Liver (tissue), 3 donors: ENCODE results near the gene GJB1.

Experiments
- ATF3 ChIP-seq: IDR thresholded peaks from 2 replicates; pipeline ENCODE4 v1.6.1; 2016; ENCODE audit warnings: antibody characterized with exemption
- CTCF ChIP-seq: fragments of 150-350 bp; IDR thresholded peaks from 2 replicates; pipeline ENCODE4 v1.5.1; 2017; ENCODE audit warnings: improper control_type of control experiment, low read depth, low read length; ENCODE audit not compliant: missing input control
- EGR1 ChIP-seq, 2 donors: IDR thresholded peaks; 2 replicates each; pipeline ENCODE4 v1.6.1; 2016 to 2018; ENCODE audit warnings: antibody characterized with exemption in 2 of 2, low read depth in 2 of 2
- FOXA1 ChIP-seq: IDR thresholded peaks from 2 replicates; pipeline ENCODE4 v1.6.1; 2016; ENCODE audit warnings: antibody characterized with exemption
- HNF4G ChIP-seq: IDR thresholded peaks from 2 replicates; pipeline ENCODE4 v1.6.1; 2016; ENCODE audit warnings: antibody characterized with exemption
- JUND ChIP-seq, 2 donors: IDR thresholded peaks; 2 replicates each; pipeline ENCODE4 v1.6.1; 2016; ENCODE audit warnings: antibody characterized with exemption in 2 of 2
- NR2F2 ChIP-seq: IDR thresholded peaks from 2 replicates; pipeline ENCODE4 v1.6.1; 2016; ENCODE audit warnings: antibody characterized with exemption
- RAD21 ChIP-seq, 2 donors: IDR thresholded peaks; 2 replicates each; pipeline ENCODE4 v1.6.1; 2016; ENCODE audit warnings: antibody characterized with exemption in 2 of 2, mild to moderate bottlenecking in 2 of 2
- RXRA ChIP-seq, 2 donors: IDR thresholded peaks; 2 replicates each; pipeline ENCODE4 v1.6.1; 2017 to 2018; ENCODE audit warnings: antibody characterized with exemption in 2 of 2, mild to moderate bottlenecking in 1 of 2
- TAF1 ChIP-seq: conservative IDR thresholded peaks from 2 replicates; pipeline ENCODE4 v1.6.1; 2016; ENCODE audit warnings: antibody characterized with exemption, mild to moderate bottlenecking
- YY1 ChIP-seq: IDR thresholded peaks from 2 replicates; pipeline ENCODE4 v1.6.1; 2016; ENCODE audit warnings: antibody characterized with exemption, mild to moderate bottlenecking
- TF ChIP-seq, protein P1 (sequence below): IDR thresholded peaks from 2 replicates; pipeline ENCODE4 v1.6.1; 2016; ENCODE audit warnings: antibody characterized with exemption, mild to moderate bottlenecking
- donor health status: healthy.
- donor health status: healthy.

DNA sequence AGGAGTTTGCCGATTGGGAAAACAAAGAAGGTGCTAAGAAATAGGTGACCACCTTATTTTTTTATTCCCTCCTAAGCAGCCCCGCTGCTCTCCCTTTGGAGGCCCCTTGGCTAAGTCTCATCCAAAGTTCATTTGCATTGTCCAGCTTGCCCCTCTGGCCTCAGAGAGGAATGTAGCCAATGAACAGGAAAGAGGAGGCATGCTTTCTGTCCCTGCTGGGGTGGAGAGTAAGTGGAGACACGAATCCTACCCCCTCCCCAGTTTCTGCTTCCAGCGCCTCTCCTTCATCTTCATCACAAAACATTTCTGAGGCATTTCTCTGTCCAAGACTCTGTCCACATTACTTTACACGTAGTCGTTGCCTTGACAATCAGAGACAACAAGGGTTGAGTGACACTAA, 39.7 kb upstream of the GJB1 start:
- no peak for TF ChIP-seq HNF4G
- TF ChIP-seq, protein P1, sequence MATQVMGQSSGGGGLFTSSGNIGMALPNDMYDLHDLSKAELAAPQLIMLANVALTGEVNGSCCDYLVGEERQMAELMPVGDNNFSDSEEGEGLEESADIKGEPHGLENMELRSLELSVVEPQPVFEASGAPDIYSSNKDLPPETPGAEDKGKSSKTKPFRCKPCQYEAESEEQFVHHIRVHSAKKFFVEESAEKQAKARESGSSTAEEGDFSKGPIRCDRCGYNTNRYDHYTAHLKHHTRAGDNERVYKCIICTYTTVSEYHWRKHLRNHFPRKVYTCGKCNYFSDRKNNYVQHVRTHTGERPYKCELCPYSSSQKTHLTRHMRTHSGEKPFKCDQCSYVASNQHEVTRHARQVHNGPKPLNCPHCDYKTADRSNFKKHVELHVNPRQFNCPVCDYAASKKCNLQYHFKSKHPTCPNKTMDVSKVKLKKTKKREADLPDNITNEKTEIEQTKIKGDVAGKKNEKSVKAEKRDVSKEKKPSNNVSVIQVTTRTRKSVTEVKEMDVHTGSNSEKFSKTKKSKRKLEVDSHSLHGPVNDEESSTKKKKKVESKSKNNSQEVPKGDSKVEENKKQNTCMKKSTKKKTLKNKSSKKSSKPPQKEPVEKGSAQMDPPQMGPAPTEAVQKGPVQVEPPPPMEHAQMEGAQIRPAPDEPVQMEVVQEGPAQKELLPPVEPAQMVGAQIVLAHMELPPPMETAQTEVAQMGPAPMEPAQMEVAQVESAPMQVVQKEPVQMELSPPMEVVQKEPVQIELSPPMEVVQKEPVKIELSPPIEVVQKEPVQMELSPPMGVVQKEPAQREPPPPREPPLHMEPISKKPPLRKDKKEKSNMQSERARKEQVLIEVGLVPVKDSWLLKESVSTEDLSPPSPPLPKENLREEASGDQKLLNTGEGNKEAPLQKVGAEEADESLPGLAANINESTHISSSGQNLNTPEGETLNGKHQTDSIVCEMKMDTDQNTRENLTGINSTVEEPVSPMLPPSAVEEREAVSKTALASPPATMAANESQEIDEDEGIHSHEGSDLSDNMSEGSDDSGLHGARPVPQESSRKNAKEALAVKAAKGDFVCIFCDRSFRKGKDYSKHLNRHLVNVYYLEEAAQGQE: no peak
- no peak for TF ChIP-seq CTCF
- no peak for TF ChIP-seq FOXA1
- no peak for TF ChIP-seq NR2F2
- no peak for TF ChIP-seq ATF3
- no peak for TF ChIP-seq RAD21 (IDR thresholded peaks at IDR 0.05)
- no peak for TF ChIP-seq TAF1
- TF ChIP-seq JUND (IDR thresholded peaks at IDR 0.05): no peak
- TF ChIP-seq EGR1 (IDR thresholded peaks at IDR 0.05; ENCODE audit: low read depth in 2 of 2): no peak
- no peak for TF ChIP-seq RXRA (IDR thresholded peaks at IDR 0.05)
- TF ChIP-seq YY1: no peak
